ENCODE results near the gene CD200R1L. TPM values are rescaled to one million over a fixed set of nuclear protein-coding genes. Genes with fewer than 3 reads are reported as not detected.

CD200R1L gene
- total RNA-seq, 1 donor from 2014 or later, result not detected

GRCh38 chr3:112770032-112770626 lies 76.5 kb downstream of the CD200R1L start:
- H3K9me3 Mint-ChIP-seq, result peaks cover 5% of the 10 kb centered on the region
- no peak overlapping the region for H3K27ac Mint-ChIP-seq
- H3K36me3 Mint-ChIP-seq, result no peaks in the 10 kb centered on the region
- TF ChIP-seq, protein P1, sequence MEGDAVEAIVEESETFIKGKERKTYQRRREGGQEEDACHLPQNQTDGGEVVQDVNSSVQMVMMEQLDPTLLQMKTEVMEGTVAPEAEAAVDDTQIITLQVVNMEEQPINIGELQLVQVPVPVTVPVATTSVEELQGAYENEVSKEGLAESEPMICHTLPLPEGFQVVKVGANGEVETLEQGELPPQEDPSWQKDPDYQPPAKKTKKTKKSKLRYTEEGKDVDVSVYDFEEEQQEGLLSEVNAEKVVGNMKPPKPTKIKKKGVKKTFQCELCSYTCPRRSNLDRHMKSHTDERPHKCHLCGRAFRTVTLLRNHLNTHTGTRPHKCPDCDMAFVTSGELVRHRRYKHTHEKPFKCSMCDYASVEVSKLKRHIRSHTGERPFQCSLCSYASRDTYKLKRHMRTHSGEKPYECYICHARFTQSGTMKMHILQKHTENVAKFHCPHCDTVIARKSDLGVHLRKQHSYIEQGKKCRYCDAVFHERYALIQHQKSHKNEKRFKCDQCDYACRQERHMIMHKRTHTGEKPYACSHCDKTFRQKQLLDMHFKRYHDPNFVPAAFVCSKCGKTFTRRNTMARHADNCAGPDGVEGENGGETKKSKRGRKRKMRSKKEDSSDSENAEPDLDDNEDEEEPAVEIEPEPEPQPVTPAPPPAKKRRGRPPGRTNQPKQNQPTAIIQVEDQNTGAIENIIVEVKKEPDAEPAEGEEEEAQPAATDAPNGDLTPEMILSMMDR (conservative IDR thresholded peaks at IDR 0.05), result no peak
- H3K27me3 Mint-ChIP-seq, result no peaks in the 10 kb centered on the region
- no peak overlapping the region for H3K4me3 Mint-ChIP-seq
- DNase-seq (ENCODE audit: extremely low spot score, unreplicated experiment), result no peak
- peaks cover 8% of the 10 kb centered on the region for H3K4me1 Mint-ChIP-seq (ENCODE audit: unreplicated experiment)

GRCh38 chr3:112769286-112769978 lies 77.2 kb downstream of the CD200R1L start:
- Mint-ChIP-seq H3K9me3 (peaks cover 5% of the 10 kb centered on the region), H3K27ac (no peak overlapping the region), H3K4me1 (ENCODE audit: unreplicated experiment) (peaks cover 8% of the 10 kb centered on the region), H3K4me3 (no peak overlapping the region), H3K36me3 (no peaks in the 10 kb centered on the region), H3K27me3 (no peaks in the 10 kb centered on the region)
- DNase-seq (ENCODE audit: extremely low spot score, unreplicated experiment), result no peak
- TF ChIP-seq, protein P1 (conservative IDR thresholded peaks at IDR 0.05), result no peak

DNA sequence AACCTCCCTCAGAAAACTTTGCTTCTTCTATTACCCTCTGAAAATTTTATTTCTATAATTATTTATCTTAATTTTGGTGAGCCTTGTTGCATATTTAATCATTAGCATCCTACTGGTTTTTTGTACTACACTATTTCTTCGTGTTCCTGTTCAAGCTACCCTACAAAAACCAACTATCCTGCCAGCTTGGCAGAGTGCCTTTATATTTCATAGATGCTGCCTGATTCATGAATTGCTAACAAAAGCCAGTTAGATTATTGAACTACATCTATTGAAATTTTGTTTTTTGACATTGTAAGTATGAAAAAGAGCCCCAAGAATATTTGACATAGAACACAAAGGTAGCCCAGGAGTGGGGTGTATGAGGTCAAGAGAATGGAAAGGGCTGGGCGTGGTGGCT lies 78.9 kb downstream of the CD200R1L start:
- H3K4me1 Mint-ChIP-seq (ENCODE audit: unreplicated experiment), result peaks cover 6% of the 10 kb centered on the region
- H3K36me3 Mint-ChIP-seq, result no peaks in the 10 kb centered on the region
- H3K27me3 Mint-ChIP-seq, result no peaks in the 10 kb centered on the region
- no peak for DNase-seq (ENCODE audit: extremely low spot score, unreplicated experiment)
- TF ChIP-seq, protein P1 (conservative IDR thresholded peaks at IDR 0.05), result no peak
- H3K9me3 Mint-ChIP-seq, result peaks cover 5% of the 10 kb centered on the region
- H3K27ac Mint-ChIP-seq, result no peak overlapping the region
- no peak overlapping the region for H3K4me3 Mint-ChIP-seq

DNA sequence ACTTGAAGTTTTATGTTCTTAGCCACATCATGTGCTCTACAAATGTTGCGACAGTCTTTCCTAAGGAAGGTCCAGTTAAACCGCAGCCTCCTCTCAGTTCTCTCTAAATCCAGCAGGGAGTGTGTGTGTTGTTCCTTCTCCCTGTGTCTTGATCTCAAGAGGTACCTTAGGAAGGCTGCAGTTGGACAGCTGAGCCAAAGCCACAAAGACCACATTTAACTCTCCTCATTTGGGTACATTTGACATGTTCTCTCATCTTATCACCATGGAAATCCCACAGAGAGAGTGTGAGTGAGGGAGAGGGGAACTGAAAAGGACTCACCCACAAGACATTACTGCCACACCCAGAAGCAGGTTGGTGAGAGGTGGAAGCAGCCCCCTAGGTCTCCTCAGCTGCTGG lies 79.5 kb downstream of the CD200R1L start:
- peaks cover 5% of the 10 kb centered on the region for H3K9me3 Mint-ChIP-seq
- TF ChIP-seq, protein P1 (conservative IDR thresholded peaks at IDR 0.05), result no peak
- H3K4me1 Mint-ChIP-seq (ENCODE audit: unreplicated experiment), result peaks cover under 1% of the 10 kb centered on the region
- H3K27ac Mint-ChIP-seq, result no peak overlapping the region
- H3K27me3 Mint-ChIP-seq, result no peaks in the 10 kb centered on the region
- no peaks in the 10 kb centered on the region for H3K36me3 Mint-ChIP-seq
- no peak for DNase-seq (ENCODE audit: extremely low spot score, unreplicated experiment)
- no peak overlapping the region for H3K4me3 Mint-ChIP-seq

Other genes starting within 250 kb of the CD200R1L start
- gene CCDC80, start 205.7 kb downstream of the CD200R1L start, total RNA-seq (ENCODE audit: low replicate concordance), result 169 and 174 TPM in 2 replicates
- 2.1 and 4.5 TPM in 2 replicates for gene CD200R1, start 128.2 kb upstream of the CD200R1L start, total RNA-seq (ENCODE audit: low replicate concordance)
- 20.3 and 25.9 TPM in 2 replicates for gene GTPBP8, start 144.1 kb upstream of the CD200R1L start, total RNA-seq (ENCODE audit: low replicate concordance)